HFF-Myc (cell line): ENCODE data around the gene FUZ.

Source experiments
- DNase-seq: peaks from one replicate; pipeline ENCODE4 v3.0.0-alpha.2; 2011; ENCODE audit warnings: low read depth; ENCODE audit errors: extremely low read depth
- H3K4me3 ChIP-seq: replicated peaks from 2 replicates; pipeline ENCODE4 v1.5.1; 2011; ENCODE audit warnings: low read depth, mild to moderate bottlenecking, control low read depth, low read length
- CTCF ChIP-seq: IDR thresholded peaks from 2 replicates; pipeline ENCODE4 v1.5.1; 2012; ENCODE audit warnings: mild to moderate bottlenecking, low read depth, low read length, control low read depth; ENCODE audit errors: missing control alignments

Gene FUZ

GRCh38 chr19:49766007-49766929 lies 46.8 kb downstream of the FUZ start:
- H3K4me3 ChIP-seq = peak overlapping the region; percentile 30
- TF ChIP-seq CTCF = no peak
- DNase-seq = peak; percentile 99

GRCh38 chr19:49764341-49764740 lies 48.8 kb downstream of the FUZ start:
- no peak for TF ChIP-seq CTCF
- no peak for DNase-seq
- H3K4me3 ChIP-seq = no peak overlapping the region

GRCh38 chr19:49763230-49763629 lies 49.9 kb downstream of the FUZ start, which contains the start of gene TSKS:
Gene TSKS (minus strand): TSS chr19:49763306. CDS start chr19:49763247, 59 bp downstream.
- TF ChIP-seq CTCF = no peak
- DNase-seq = no peak
- no peak within 1 kb of the TSS for H3K4me3 ChIP-seq

- no peak overlapping the region for H3K4me3 ChIP-seq
- peak; percentile 31 for TF ChIP-seq CTCF
- no peak for DNase-seq
These were observed 51.3 kb downstream of the FUZ start for GRCh38 chr19:49761625-49762311.

- TF ChIP-seq CTCF = no peak
- H3K4me3 ChIP-seq = no peak overlapping the region
- DNase-seq = no peak
These were observed 51.9 kb downstream of the FUZ start for GRCh38 chr19:49761249-49761624.

- no peak for DNase-seq
- no peak for TF ChIP-seq CTCF
- H3K4me3 ChIP-seq = no peak overlapping the region
These were observed 54.8 kb downstream of the FUZ start for GRCh38 chr19:49758292-49758691.
